GM12875 (cell line): Measurements from ENCODE around the gene TRIM63.

Experiments used
- H3K4me3 ChIP-seq: one replicate; pipeline ENCODE4 v1.5.1; 2011; ENCODE audit warnings: low read depth, low read length, control low read depth
- CTCF ChIP-seq: IDR thresholded peaks from 2 replicates; pipeline ENCODE4 v1.5.1; 2011; ENCODE audit warnings: low read depth, mild to moderate bottlenecking, control low read depth, inconsistent platforms, low read length, moderate library complexity, borderline replicate concordance; ENCODE audit not compliant: insufficient read depth

TRIM63 gene

GRCh38 chr1:26078286-26079177 lies 11.1 kb upstream of the TRIM63 start:
- no peak overlapping the region for H3K4me3 ChIP-seq
- TF ChIP-seq CTCF: no peak

- TF ChIP-seq CTCF: no peak
These were observed 10.1 kb upstream of the TRIM63 start for GRCh38 chr1:26077524-26077923.

GRCh38 chr1:26075421-26076144 lies 8.2 kb upstream of the TRIM63 start:
- TF ChIP-seq CTCF: no peak
- H3K4me3 ChIP-seq: no peak overlapping the region

More at GRCh38 chr1:26077524-26077923, 10.1 kb upstream of the TRIM63 start:
- H3K4me3 ChIP-seq: no peak overlapping the region

- H3K4me3 ChIP-seq: no peak overlapping the region
- TF ChIP-seq CTCF: no peak
These were observed 4.9 kb upstream of the TRIM63 start for GRCh38 chr1:26072305-26072704.

GRCh38 chr1:26070963-26071342 lies 3.5 kb upstream of the TRIM63 start:
- no peak overlapping the region for H3K4me3 ChIP-seq
- TF ChIP-seq CTCF: no peak

GRCh38 chr1:26070296-26070962 lies 3.0 kb upstream of the TRIM63 start:
- TF ChIP-seq CTCF: no peak
- H3K4me3 ChIP-seq: no peak overlapping the region

- TF ChIP-seq CTCF: no peak
These were observed 2.5 kb upstream of the TRIM63 start for GRCh38 chr1:26069941-26070295.

More at GRCh38 chr1:26069941-26070295, 2.5 kb upstream of the TRIM63 start:
- H3K4me3 ChIP-seq: no peak overlapping the region
